Kidney (tissue), 14 donors: Measurements from ENCODE around the gene SLC6A19. TPM values are rescaled to one million over a fixed set of nuclear protein-coding genes. Genes with fewer than 3 reads are reported as not detected.

Experiments
- DNase-seq, 5 donors: peaks; one replicate each; pipeline ENCODE4 v3.0.0-alpha.2; 2013 to 2020
- FAIRE-seq: peaks from 2 replicates; lab custom pipeline; 2012; peaks lifted over from hg19 to GRCh38; lab: Jason Lieb, UNC
- H3K27ac ChIP-seq, 2 donors: one replicate each; pipeline ENCODE4 v1.7.0; 2013; ENCODE audit warnings: low read depth in 2 of 2, low read length in 2 of 2, inconsistent platforms in 1 of 2
- H3K27me3 ChIP-seq: one replicate; pipeline ENCODE4 v1.7.1; 2013; ENCODE audit warnings: low read length, inconsistent platforms; ENCODE audit not compliant: control insufficient read depth, insufficient read depth
- H3K36me3 ChIP-seq, 3 donors: one replicate each; pipeline versions ENCODE4 v1.7.0 to v1.7.1; 2013; ENCODE audit warnings: low read length in 3 of 3, control low read depth in 1 of 3, inconsistent platforms in 1 of 3; ENCODE audit not compliant: insufficient read depth in 3 of 3, control insufficient read depth in 2 of 3
- H3K4me1 ChIP-seq, 3 donors: one replicate each; pipeline versions ENCODE4 v1.7.0 to v1.7.1; 2013; ENCODE audit warnings: low read length in 3 of 3, inconsistent platforms in 1 of 3, low read depth in 1 of 3; ENCODE audit not compliant: control insufficient read depth in 2 of 3, insufficient read depth in 2 of 3
- H3K4me3 ChIP-seq, 3 donors: one replicate each; pipeline versions ENCODE4 v1.7.0 to v1.8.1; 2013; ENCODE audit warnings: low read length in 3 of 3, control low read depth in 1 of 3, inconsistent platforms in 1 of 3
- H3K9ac ChIP-seq, 3 donors: one replicate each; pipeline versions ENCODE4 v1.7.0 to v1.7.1; 2013; ENCODE audit warnings: low read length in 3 of 3, control low read depth in 1 of 3, inconsistent platforms in 1 of 3
- H3K9me3 ChIP-seq, 3 donors: one replicate each; pipeline versions ENCODE4 v1.7.0 to v1.7.1; 2013; ENCODE audit warnings: low read length in 3 of 3, control low read depth in 1 of 3, inconsistent platforms in 1 of 3; ENCODE audit not compliant: control insufficient read depth in 2 of 3, insufficient read depth in 1 of 3
- intact Hi-C: fragments of 100-400 bp; cut with DNase I; formaldehyde crosslinking; loops from one replicate; pipeline ENCODE4 v1.11.1; 2022
- polyA plus RNA-seq: library from polyadenylated mRNA; stranded (reverse); fragments of 350-450 nt; fragmentation: Illumina TruSeq; extraction: RNeasy Lipid Tissue Mini Kit (QIAGEN cat#74804); gene quantifications from one replicate; pipeline ENCODE4 v1.2.3, GENCODE V29; 2014; ENCODE audit warnings: low read depth, low replicate concordance; ENCODE audit not compliant: insufficient read depth
- total RNA-seq: library from RNA; stranded (reverse); fragmentation: NEBNext Ultra II Directional; extraction: Animal tissue kit (Norgen Biotek cat#: 25700); gene quantifications from one replicate; pipeline ENCODE4 v1.2.1, GENCODE V29; 2021
- TF ChIP-seq, protein P1 (sequence below): IDR thresholded peaks from 3 replicates; pipeline ENCODE4 v1.5.1; 2012; ENCODE audit warnings: mild to moderate bottlenecking, moderate library complexity, borderline replicate concordance; ENCODE audit not compliant: insufficient read depth; ENCODE audit errors: extremely low read depth
- donor health status: control.
- donor health status: control.
- donor health status: control.
- donor health status: control.
- donor health status: control.
- donor health status: DM: yes; HTN: yes; CAD: no.
- donor health status: Normal renal cell carcinoma (clear cell type).

SLC6A19 gene
- total and polyA plus RNA-seq, 2 donors from 2014 or later: 2.2 to 69.3 TPM

DNA sequence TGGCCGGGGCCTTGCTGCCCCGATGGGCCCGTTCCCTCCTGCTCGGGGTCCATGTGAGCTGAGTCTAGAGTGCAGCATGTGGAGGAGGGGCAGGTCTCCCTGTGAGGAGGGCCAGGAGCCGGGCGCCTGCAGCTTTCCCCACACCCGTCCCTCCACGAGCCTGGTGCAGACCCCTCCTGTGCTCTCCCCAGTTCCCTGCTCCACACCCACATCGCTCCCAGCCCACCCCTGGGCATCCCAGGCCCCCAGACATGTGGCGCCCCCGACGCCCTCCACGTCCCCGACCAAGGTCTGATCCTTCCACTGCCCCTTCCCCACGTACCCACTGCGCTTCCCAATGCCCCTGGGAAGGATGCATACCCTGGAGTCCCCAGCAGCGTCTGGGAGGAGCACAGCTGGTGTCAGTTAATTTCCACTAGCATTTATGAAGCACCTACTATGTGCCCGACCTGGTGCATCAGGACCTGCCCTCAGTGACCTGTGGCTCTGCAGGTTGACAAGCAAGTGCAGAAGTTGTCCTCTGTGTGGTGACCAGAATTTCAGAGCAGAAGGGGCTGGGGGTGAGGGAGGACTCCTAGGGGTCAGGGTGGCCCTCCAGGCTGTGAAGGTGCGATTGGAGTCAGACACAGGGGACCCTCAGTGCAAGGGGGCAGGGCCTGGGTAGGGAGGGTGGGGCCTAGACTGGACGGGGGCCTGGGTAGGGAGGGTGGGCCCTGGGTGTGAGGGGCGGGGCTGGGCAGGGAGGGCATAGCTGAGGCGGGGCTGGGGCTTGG is 13.0 kb downstream of the SLC6A19 start:
- Histone ChIP-seq H3K36me3 (peaks cover 5 to 7% (median 6%) of the 10 kb centered on the region in 3 donors), H3K27me3 (peaks cover 3% of the 10 kb centered on the region), H3K9me3 (no peaks in the 10 kb centered on the region), H3K4me3 (no peak overlapping the region), H3K27ac (no peak overlapping the region), H3K4me1 (peaks cover 0 to 4% (median 4%) of the 10 kb centered on the region in 3 donors), H3K9ac (no peak overlapping the region)
- DNase-seq: peak in 1 of 5 donors; percentile 72
- TF ChIP-seq, protein P1, sequence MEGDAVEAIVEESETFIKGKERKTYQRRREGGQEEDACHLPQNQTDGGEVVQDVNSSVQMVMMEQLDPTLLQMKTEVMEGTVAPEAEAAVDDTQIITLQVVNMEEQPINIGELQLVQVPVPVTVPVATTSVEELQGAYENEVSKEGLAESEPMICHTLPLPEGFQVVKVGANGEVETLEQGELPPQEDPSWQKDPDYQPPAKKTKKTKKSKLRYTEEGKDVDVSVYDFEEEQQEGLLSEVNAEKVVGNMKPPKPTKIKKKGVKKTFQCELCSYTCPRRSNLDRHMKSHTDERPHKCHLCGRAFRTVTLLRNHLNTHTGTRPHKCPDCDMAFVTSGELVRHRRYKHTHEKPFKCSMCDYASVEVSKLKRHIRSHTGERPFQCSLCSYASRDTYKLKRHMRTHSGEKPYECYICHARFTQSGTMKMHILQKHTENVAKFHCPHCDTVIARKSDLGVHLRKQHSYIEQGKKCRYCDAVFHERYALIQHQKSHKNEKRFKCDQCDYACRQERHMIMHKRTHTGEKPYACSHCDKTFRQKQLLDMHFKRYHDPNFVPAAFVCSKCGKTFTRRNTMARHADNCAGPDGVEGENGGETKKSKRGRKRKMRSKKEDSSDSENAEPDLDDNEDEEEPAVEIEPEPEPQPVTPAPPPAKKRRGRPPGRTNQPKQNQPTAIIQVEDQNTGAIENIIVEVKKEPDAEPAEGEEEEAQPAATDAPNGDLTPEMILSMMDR: no peak
- intact Hi-C loops: no loop called here
- FAIRE-seq: no peak

DNA sequence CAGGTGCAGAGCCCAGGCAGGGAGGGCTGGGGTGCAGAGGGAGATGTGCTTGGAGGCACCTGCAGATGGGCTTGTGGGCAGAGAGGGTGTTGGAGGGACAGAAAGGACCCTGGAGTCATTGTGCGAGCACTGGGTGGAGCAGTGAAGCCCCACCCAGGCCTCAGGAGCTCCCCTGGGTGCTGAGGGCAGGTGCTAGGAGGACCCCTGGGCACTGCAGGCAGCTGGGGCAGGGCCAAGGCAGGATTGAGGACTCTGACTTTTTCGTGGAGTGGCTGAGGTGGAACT is 13.5 kb downstream of the SLC6A19 start:
- Histone ChIP-seq H3K4me3 (no peak overlapping the region), H3K27me3 (peaks cover 3% of the 10 kb centered on the region), H3K4me1 (peaks cover 0 to 4% (median 0%) of the 10 kb centered on the region in 3 donors), H3K9ac (no peak overlapping the region), H3K36me3 (peaks cover 5 to 7% (median 6%) of the 10 kb centered on the region in 3 donors), H3K9me3 (no peaks in the 10 kb centered on the region), H3K27ac (no peak overlapping the region)
- no peak for FAIRE-seq
- TF ChIP-seq, protein P1: no peak
- DNase-seq: no peak
- intact Hi-C loops: no loop called here

GRCh38 chr5:1215320-1216096 is 14.1 kb downstream of the SLC6A19 start:
- DNase-seq: peak in 1 of 5 donors; percentile 43
- Histone ChIP-seq H3K9ac (no peak overlapping the region), H3K4me3 (no peak overlapping the region), H3K27me3 (peaks cover 3% of the 10 kb centered on the region), H3K4me1 (peaks cover 0 to 4% (median 0%) of the 10 kb centered on the region in 3 donors), H3K27ac (no peak overlapping the region), H3K9me3 (no peaks in the 10 kb centered on the region), H3K36me3 (peaks cover 4 to 7% (median 5%) of the 10 kb centered on the region in 3 donors)
- no peak for FAIRE-seq
- TF ChIP-seq, protein P1: no peak
- intact Hi-C loops: no loop called here
